ENCODE measurements around the gene CCDC197. TPM values are rescaled to one million over a fixed set of nuclear protein-coding genes. Genes with fewer than 3 reads are reported as not detected.
A peak's percentile ranks its signal among the peaks of the same experiment; 100 is the strongest.

Gene CCDC197
- total RNA-seq, 2 experiments from 2014 or later, result not detected

GRCh38 chr14:94036313-94037167, 39.4 kb downstream of the CCDC197 start:
- Mint-ChIP-seq H3K4me3 (no peak overlapping the region), H3K9me3 (no peaks in the 10 kb centered on the region), H3K4me1 (peaks cover 7% of the 10 kb centered on the region), H3K27me3 (no peaks in the 10 kb centered on the region), H3K36me3 (ENCODE audit: low read depth) (no peaks in the 10 kb centered on the region), H3K27ac (no peak overlapping the region)
- peak; percentile 85 for DNase-seq
- POLR2A ChIA-PET, result interaction anchor here (0.9 to 1.0 kb wide), 2 partner anchors 97 to 100 kb away, joined by 3 read pairs; no protein-coding TSS in a partner anchor
- CTCF ChIA-PET, result interaction anchor here (0.6 to 2.9 kb wide), 31 partner anchors 8 to 451 kb away, joined by 3 to 23 read pairs (median 4); partner anchors contain the start of genes CCDC197 and OTUB2

GRCh38 chr14:94037954-94038353, 40.9 kb downstream of the CCDC197 start:
- H3K4me3 Mint-ChIP-seq, result no peak overlapping the region
- POLR2A ChIA-PET, result no interaction called here

GRCh38 chr14:94038510-94038909, 41.4 kb downstream of the CCDC197 start:
- Mint-ChIP-seq H3K27ac (no peak overlapping the region), H3K27me3 (no peaks in the 10 kb centered on the region), H3K9me3 (no peaks in the 10 kb centered on the region), H3K36me3 (ENCODE audit: low read depth) (peaks cover under 1% of the 10 kb centered on the region), H3K4me1 (peaks cover 7% of the 10 kb centered on the region), H3K4me3 (no peak overlapping the region)
- POLR2A ChIA-PET, result no interaction called here
- DNase-seq, result no peak
- CTCF ChIA-PET, result interaction anchor here (1.1 to 1.8 kb wide), 5 partner anchors 9 to 142 kb away, joined by 3 to 6 read pairs (median 3); no protein-coding TSS in a partner anchor

More at GRCh38 chr14:94037954-94038353, 40.9 kb downstream of the CCDC197 start:
- no peaks in the 10 kb centered on the region for H3K9me3 Mint-ChIP-seq
- no peaks in the 10 kb centered on the region for H3K27me3 Mint-ChIP-seq
- CTCF ChIA-PET, result interaction anchor here (1.1 to 1.6 kb wide), 3 partner anchors 9 to 16 kb away, joined by 3 to 6 read pairs (median 3); no protein-coding TSS in a partner anchor
- no peak overlapping the region for H3K27ac Mint-ChIP-seq
- no peak for DNase-seq
- H3K4me1 Mint-ChIP-seq, result peaks cover 7% of the 10 kb centered on the region
- no peaks in the 10 kb centered on the region for H3K36me3 Mint-ChIP-seq (ENCODE audit: low read depth)

- H3K4me3 Mint-ChIP-seq, result no peak overlapping the region
- H3K4me1 Mint-ChIP-seq, result peaks cover 7% of the 10 kb centered on the region
- CTCF ChIA-PET, result interaction anchor here (1.1 to 1.8 kb wide), 3 partner anchors 13 to 141 kb away, joined by 3 to 6 read pairs (median 3); partner anchors contain the start of gene OTUB2
- H3K27me3 Mint-ChIP-seq, result no peaks in the 10 kb centered on the region
- no peak for DNase-seq
- peaks cover 5% of the 10 kb centered on the region for H3K36me3 Mint-ChIP-seq (ENCODE audit: low read depth)
- no peak overlapping the region for H3K27ac Mint-ChIP-seq
- POLR2A ChIA-PET, result no interaction called here
- no peaks in the 10 kb centered on the region for H3K9me3 Mint-ChIP-seq
Measured at GRCh38 chr14:94038921-94039629, 42.0 kb downstream of the CCDC197 start.

GRCh38 chr14:94040247-94040646, 43.1 kb downstream of the CCDC197 start:
- DNase-seq, result no peak
- no peak overlapping the region for H3K27ac Mint-ChIP-seq
- peaks cover 7% of the 10 kb centered on the region for H3K36me3 Mint-ChIP-seq (ENCODE audit: low read depth)
- CTCF ChIA-PET, result interaction anchor here (1.1 to 1.8 kb wide), 2 partner anchors 14 to 96 kb away, joined by 3 to 6 read pairs; partner anchors contain the start of gene OTUB2
- POLR2A ChIA-PET, result no interaction called here
- no peaks in the 10 kb centered on the region for H3K27me3 Mint-ChIP-seq
- H3K4me3 Mint-ChIP-seq, result no peak overlapping the region
- H3K4me1 Mint-ChIP-seq, result peaks cover 7% of the 10 kb centered on the region
- H3K9me3 Mint-ChIP-seq, result no peaks in the 10 kb centered on the region

GRCh38 chr14:94040796-94041195, 43.7 kb downstream of the CCDC197 start:
- H3K4me3 Mint-ChIP-seq, result no peak overlapping the region

GRCh38 chr14:94041551-94042346, 44.6 kb downstream of the CCDC197 start:
- no peaks in the 10 kb centered on the region for H3K27me3 Mint-ChIP-seq
- H3K36me3 Mint-ChIP-seq (ENCODE audit: low read depth), result peaks cover 8% of the 10 kb centered on the region
- no peak overlapping the region for H3K27ac Mint-ChIP-seq
- H3K9me3 Mint-ChIP-seq, result no peaks in the 10 kb centered on the region
- H3K4me1 Mint-ChIP-seq, result peaks cover 2% of the 10 kb centered on the region
- no peak for DNase-seq
- H3K4me3 Mint-ChIP-seq, result no peak overlapping the region
- ChIA-PET CTCF (interaction anchor here (0.6 to 1.3 kb wide), 2 partner anchors 12 to 15 kb away, joined by 3 to 4 read pairs; no protein-coding TSS in a partner anchor), POLR2A (no interaction called here)

More at GRCh38 chr14:94040796-94041195, 43.7 kb downstream of the CCDC197 start:
- CTCF ChIA-PET, result no interaction called here
- POLR2A ChIA-PET, result no interaction called here
- Mint-ChIP-seq H3K27ac (no peak overlapping the region), H3K4me1 (peaks cover 7% of the 10 kb centered on the region), H3K27me3 (no peaks in the 10 kb centered on the region), H3K36me3 (ENCODE audit: low read depth) (peaks cover 8% of the 10 kb centered on the region), H3K9me3 (no peaks in the 10 kb centered on the region)
- no peak for DNase-seq

GRCh38 chr14:94042433-94043091, 45.5 kb downstream of the CCDC197 start:
- no peak for DNase-seq
- H3K4me1 Mint-ChIP-seq, result no peaks in the 10 kb centered on the region
- H3K36me3 Mint-ChIP-seq (ENCODE audit: low read depth), result peaks cover 13% of the 10 kb centered on the region
- H3K9me3 Mint-ChIP-seq, result no peaks in the 10 kb centered on the region
- no peak overlapping the region for H3K4me3 Mint-ChIP-seq
- ChIA-PET POLR2A (no interaction called here), CTCF (interaction anchor here (1.3 kb wide), 1 partner anchor 16 kb away, joined by 3 read pairs; no protein-coding TSS in a partner anchor)
- H3K27me3 Mint-ChIP-seq, result no peaks in the 10 kb centered on the region
- H3K27ac Mint-ChIP-seq, result peak overlapping the region; percentile 67

GRCh38 chr14:94043111-94043755, 46.1 kb downstream of the CCDC197 start:
- Mint-ChIP-seq H3K4me3 (no peak overlapping the region), H3K27me3 (no peaks in the 10 kb centered on the region), H3K27ac (peak overlapping the region; percentile 67), H3K36me3 (ENCODE audit: low read depth) (peaks cover 16% of the 10 kb centered on the region), H3K9me3 (no peaks in the 10 kb centered on the region), H3K4me1 (no peaks in the 10 kb centered on the region)
- DNase-seq, result no peak
- ChIA-PET CTCF (no interaction called here), POLR2A (no interaction called here)

- H3K4me3 Mint-ChIP-seq, result no peak overlapping the region
- no peaks in the 10 kb centered on the region for H3K9me3 Mint-ChIP-seq
- POLR2A ChIA-PET, result no interaction called here
- no peak for DNase-seq
- H3K36me3 Mint-ChIP-seq (ENCODE audit: low read depth), result peaks cover 20% of the 10 kb centered on the region
- no peaks in the 10 kb centered on the region for H3K4me1 Mint-ChIP-seq
- no peaks in the 10 kb centered on the region for H3K27me3 Mint-ChIP-seq
- H3K27ac Mint-ChIP-seq, result no peak overlapping the region
- CTCF ChIA-PET, result interaction anchor here (1.1 to 1.7 kb wide), 2 partner anchors 7 to 8 kb away, joined by 3 to 4 read pairs; no protein-coding TSS in a partner anchor
Measured at GRCh38 chr14:94043756-94044475, 46.8 kb downstream of the CCDC197 start.

GRCh38 chr14:94044476-94045091, 47.5 kb downstream of the CCDC197 start:
- H3K4me1 Mint-ChIP-seq, result no peaks in the 10 kb centered on the region
- H3K27ac Mint-ChIP-seq, result no peak overlapping the region
- H3K36me3 Mint-ChIP-seq (ENCODE audit: low read depth), result peaks cover 20% of the 10 kb centered on the region
- DNase-seq, result no peak
- POLR2A ChIA-PET, result no interaction called here
- CTCF ChIA-PET, result interaction anchor here (1.1 to 1.7 kb wide), 2 partner anchors 8 to 9 kb away, joined by 3 to 4 read pairs; no protein-coding TSS in a partner anchor
- H3K4me3 Mint-ChIP-seq, result no peak overlapping the region
- no peaks in the 10 kb centered on the region for H3K9me3 Mint-ChIP-seq
- no peaks in the 10 kb centered on the region for H3K27me3 Mint-ChIP-seq
